ENCODE results near the gene GLB1L. TPM values are rescaled to one million over a fixed set of nuclear protein-coding genes. Genes with fewer than 3 reads are reported as not detected.

Gene GLB1L
- total RNA-seq, 2 experiments from 2014 or later, result 4.3 to 4.9 TPM

GRCh38 chr2:219286436-219287115 lies 41.3 kb upstream of the GLB1L start:
- Mint-ChIP-seq H3K27ac (no peak overlapping the region), H3K9me3 (ENCODE audit: low read depth) (no peaks in the 10 kb centered on the region), H3K4me1 (peaks cover 2% of the 10 kb centered on the region), H3K4me3 (no peak overlapping the region), H3K36me3 (peaks cover 5% of the 10 kb centered on the region), H3K27me3 (no peaks in the 10 kb centered on the region)
- DNase-seq, result no peak
- CTCF ChIA-PET, result interaction anchor here (1.2 to 14.8 kb wide), 4 partner anchors 6 to 127 kb away, joined by 5 to 260 read pairs (median 8); no protein-coding TSS in a partner anchor
- no peak for ATAC-seq

DNA sequence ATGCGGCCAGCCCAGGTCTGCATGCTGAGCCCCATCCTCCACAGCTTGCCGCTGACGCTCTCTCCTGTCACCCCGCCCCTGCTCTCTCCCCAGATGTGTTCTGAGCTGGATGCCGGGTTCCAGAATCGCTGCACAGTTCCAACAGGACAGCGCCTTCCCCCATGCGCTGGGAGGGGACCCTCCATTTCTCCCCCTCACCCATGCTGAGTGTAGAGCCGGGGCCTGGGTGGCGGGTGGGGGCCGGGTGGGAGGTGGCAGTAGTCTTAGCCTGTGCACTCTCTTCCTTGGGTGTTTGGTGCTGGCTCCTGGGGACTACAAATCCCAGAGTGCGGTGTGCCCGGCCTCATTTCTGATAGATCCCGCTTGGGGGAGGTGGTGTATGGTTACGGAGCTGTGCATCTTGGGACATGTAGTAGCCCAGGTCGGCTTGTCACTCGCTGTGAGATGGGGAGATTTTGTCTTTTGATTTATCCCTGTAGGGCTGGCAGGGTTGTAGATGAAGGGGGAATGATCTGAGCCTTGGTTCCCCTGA lies 40.7 kb upstream of the GLB1L start:
- Mint-ChIP-seq H3K9me3 (ENCODE audit: low read depth) (no peaks in the 10 kb centered on the region), H3K36me3 (peaks cover 8% of the 10 kb centered on the region), H3K4me1 (peaks cover 5% of the 10 kb centered on the region), H3K27ac (no peak overlapping the region), H3K27me3 (no peaks in the 10 kb centered on the region), H3K4me3 (no peak overlapping the region)
- ATAC-seq, result no peak
- no peak for DNase-seq
- CTCF ChIA-PET, result interaction anchor here (0.6 to 14.8 kb wide), 5 partner anchors 6 to 127 kb away, joined by 3 to 260 read pairs (median 5); no protein-coding TSS in a partner anchor

DNA sequence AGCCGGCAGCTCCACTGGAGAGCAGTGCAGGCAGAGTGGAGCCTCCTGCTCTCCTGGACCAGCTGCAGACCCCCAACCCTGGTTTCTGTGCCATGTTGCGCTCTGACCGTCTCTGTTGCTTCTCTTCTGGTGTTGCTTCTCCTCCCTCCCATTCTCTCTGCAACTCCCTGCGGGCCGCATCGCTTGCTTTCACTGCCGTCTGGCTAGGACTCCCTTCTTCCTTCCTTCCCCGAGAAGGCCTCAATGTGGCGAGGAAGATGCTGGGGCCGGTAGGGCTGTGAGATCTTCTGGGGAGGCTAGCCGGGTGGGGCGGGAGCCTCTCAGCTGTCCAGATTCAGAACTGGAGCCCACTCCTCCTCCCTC lies 40.1 kb upstream of the GLB1L start:
- Mint-ChIP-seq H3K9me3 (ENCODE audit: low read depth) (no peaks in the 10 kb centered on the region), H3K4me1 (peaks cover 7% of the 10 kb centered on the region), H3K36me3 (peaks cover 8% of the 10 kb centered on the region), H3K27ac (no peak overlapping the region), H3K27me3 (no peaks in the 10 kb centered on the region), H3K4me3 (no peak overlapping the region)
- CTCF ChIA-PET, result interaction anchor here (0.6 to 14.8 kb wide), 4 partner anchors 7 to 126 kb away, joined by 3 to 260 read pairs (median 5); no protein-coding TSS in a partner anchor
- DNase-seq, result no peak
- no peak for ATAC-seq

DNA sequence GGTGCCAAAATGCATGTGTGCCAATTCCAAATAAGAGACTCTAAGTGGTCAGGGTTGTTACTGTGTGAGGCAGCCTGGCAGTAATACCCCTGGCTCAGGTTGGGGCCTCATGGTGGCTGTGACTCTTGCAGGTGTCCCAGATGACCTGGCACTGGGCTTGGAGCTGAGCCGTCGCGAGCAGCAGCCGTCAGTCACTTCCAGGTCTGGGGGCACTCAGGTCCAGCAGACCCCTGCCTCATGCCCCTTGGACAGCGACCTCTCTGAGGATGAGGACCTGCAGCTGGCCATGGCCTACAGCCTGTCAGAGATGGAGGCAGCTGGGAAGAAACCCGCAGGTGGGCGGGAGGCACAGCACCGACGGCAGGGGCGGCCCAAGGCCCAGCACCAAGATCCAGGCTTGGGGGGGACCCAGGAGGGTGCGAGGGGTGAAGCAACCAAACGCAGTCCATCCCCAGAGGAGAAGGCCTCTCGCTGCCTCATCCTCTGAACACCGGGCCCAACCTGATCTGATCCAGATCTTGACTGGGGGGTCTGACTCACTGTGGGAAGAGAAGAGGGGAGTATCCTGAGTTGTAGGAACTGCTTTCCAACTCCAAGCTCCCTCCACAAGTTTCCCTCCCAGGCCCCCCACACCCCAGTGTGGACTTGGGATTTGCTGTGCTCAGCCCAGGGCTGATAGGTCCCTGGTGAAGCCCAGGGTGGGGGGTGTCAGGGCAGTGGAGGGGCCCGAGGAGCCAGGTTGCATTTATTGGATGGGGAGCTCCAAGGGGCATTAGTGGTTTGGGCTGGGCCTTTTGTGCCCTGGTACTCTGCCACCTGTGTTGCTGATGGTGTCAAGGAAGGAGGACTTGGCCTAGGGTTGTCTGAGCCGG lies 39.5 kb upstream of the GLB1L start:
- H3K4me1 Mint-ChIP-seq, result peaks cover 13% of the 10 kb centered on the region
- H3K27ac Mint-ChIP-seq, result no peak overlapping the region
- H3K4me3 Mint-ChIP-seq, result no peak overlapping the region
- DNase-seq (no peak), ATAC-seq (no peak)
- CTCF ChIA-PET, result interaction anchor here (2.4 to 14.8 kb wide), 2 partner anchors 8 to 125 kb away, joined by 5 to 260 read pairs; no protein-coding TSS in a partner anchor
- no peaks in the 10 kb centered on the region for H3K27me3 Mint-ChIP-seq
- H3K9me3 Mint-ChIP-seq (ENCODE audit: low read depth), result no peaks in the 10 kb centered on the region
- peaks cover 10% of the 10 kb centered on the region for H3K36me3 Mint-ChIP-seq

GRCh38 chr2:219282943-219283581 lies 37.8 kb upstream of the GLB1L start:
- CTCF ChIA-PET, result interaction anchor here (1.5 to 14.8 kb wide), 2 partner anchors 9 to 128 kb away, joined by 3 to 260 read pairs; no protein-coding TSS in a partner anchor
- no peaks in the 10 kb centered on the region for H3K9me3 Mint-ChIP-seq (ENCODE audit: low read depth)
- H3K27me3 Mint-ChIP-seq, result no peaks in the 10 kb centered on the region
- no peak overlapping the region for H3K4me3 Mint-ChIP-seq
- ATAC-seq (no peak), DNase-seq (no peak)
- peaks cover 23% of the 10 kb centered on the region for H3K4me1 Mint-ChIP-seq
- peaks cover 12% of the 10 kb centered on the region for H3K36me3 Mint-ChIP-seq
- H3K27ac Mint-ChIP-seq, result peak overlapping the region; percentile 3

DNA sequence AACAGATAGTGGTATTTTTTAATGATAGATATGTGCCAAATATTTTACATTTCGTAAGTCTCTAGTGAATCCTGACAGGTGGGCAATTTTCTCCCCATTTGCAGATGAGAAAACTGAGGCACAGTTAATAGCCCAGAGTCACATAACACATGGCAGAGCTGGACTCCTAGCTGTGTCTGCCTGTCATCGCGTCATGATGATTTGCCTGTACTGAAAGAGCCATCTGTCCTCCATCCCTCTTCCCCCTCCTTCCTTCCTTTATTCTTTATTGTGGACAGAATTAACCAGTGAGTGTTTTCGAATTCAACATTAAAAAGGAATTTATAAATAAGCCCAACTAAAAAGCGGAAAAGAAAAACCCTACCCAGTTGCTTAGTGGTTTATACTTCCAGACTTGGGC lies 37.1 kb upstream of the GLB1L start:
- CTCF ChIA-PET, result interaction anchor here (0.6 to 14.8 kb wide), 3 partner anchors 10 to 128 kb away, joined by 3 to 260 read pairs (median 3); no protein-coding TSS in a partner anchor
- Mint-ChIP-seq H3K9me3 (ENCODE audit: low read depth) (no peaks in the 10 kb centered on the region), H3K4me3 (no peak overlapping the region), H3K4me1 (peaks cover 29% of the 10 kb centered on the region), H3K36me3 (peaks cover 12% of the 10 kb centered on the region), H3K27ac (no peak overlapping the region), H3K27me3 (no peaks in the 10 kb centered on the region)
- no peak for DNase-seq
- ATAC-seq, result no peak

GRCh38 chr2:219281588-219281987 lies 36.3 kb upstream of the GLB1L start:
- CTCF ChIA-PET, result interaction anchor here (0.8 to 14.8 kb wide), 3 partner anchors 11 to 127 kb away, joined by 3 to 260 read pairs (median 3); partner anchors contain the start of genes ANKZF1 and ATG9A
- Mint-ChIP-seq H3K27me3 (no peaks in the 10 kb centered on the region), H3K36me3 (peaks cover 12% of the 10 kb centered on the region), H3K4me3 (no peak overlapping the region), H3K9me3 (ENCODE audit: low read depth) (no peaks in the 10 kb centered on the region), H3K27ac (peak overlapping the region; percentile 33), H3K4me1 (peaks cover 32% of the 10 kb centered on the region)
- DNase-seq (no peak), ATAC-seq (no peak)

- peaks cover 32% of the 10 kb centered on the region for H3K4me1 Mint-ChIP-seq
- DNase-seq, result no peak
- H3K36me3 Mint-ChIP-seq, result peaks cover 12% of the 10 kb centered on the region
- peak overlapping the region; percentile 96 for H3K27ac Mint-ChIP-seq
- H3K4me3 Mint-ChIP-seq, result peak overlapping the region; percentile 94
- no peak for ATAC-seq
- CTCF ChIA-PET, result interaction anchor here (0.8 to 14.8 kb wide), 6 partner anchors 12 to 109 kb away, joined by 3 to 260 read pairs (median 10); partner anchors contain the start of genes ANKZF1, ATG9A, TUBA4A and TUBA4B
- no peaks in the 10 kb centered on the region for H3K9me3 Mint-ChIP-seq (ENCODE audit: low read depth)
- H3K27me3 Mint-ChIP-seq, result no peaks in the 10 kb centered on the region
These were observed 35.4 kb upstream of the GLB1L start for GRCh38 chr2:219280651-219281050.

GRCh38 chr2:219279916-219280516 lies 34.8 kb upstream of the GLB1L start:
- Mint-ChIP-seq H3K9me3 (ENCODE audit: low read depth) (no peaks in the 10 kb centered on the region), H3K4me3 (peak overlapping the region; percentile 94), H3K4me1 (peaks cover 32% of the 10 kb centered on the region), H3K36me3 (peaks cover 12% of the 10 kb centered on the region), H3K27me3 (no peaks in the 10 kb centered on the region), H3K27ac (peak overlapping the region; percentile 96)
- no peak for DNase-seq
- CTCF ChIA-PET, result interaction anchor here (1.0 to 14.8 kb wide), 12 partner anchors 11 to 300 kb away, joined by 3 to 260 read pairs (median 10); partner anchors contain the start of genes NHEJ1, TUBA4A, TUBA4B and ZFAND2B
- no peak for ATAC-seq

GRCh38 chr2:219279151-219279915 lies 34.1 kb upstream of the GLB1L start, which contains the start of gene DNAJB2:
TSS of gene DNAJB2 (plus strand) at chr2:219279366. CDS start at chr2:219279834, 468 bp downstream.
- Mint-ChIP-seq H3K27ac (peak within 1 kb of the TSS; percentile 96), H3K4me1 (peaks cover 32% of the 10 kb centered on the region), H3K27me3 (no peaks in the 10 kb centered on the region), H3K9me3 (ENCODE audit: low read depth) (no peaks in the 10 kb centered on the region), H3K36me3 (peaks cover 12% of the 10 kb centered on the region), H3K4me3 (peak within 1 kb of the TSS; percentile 94)
- CTCF ChIA-PET, result interaction anchor here (0.6 to 14.8 kb wide), 28 partner anchors 10 to 381 kb away, joined by 3 to 260 read pairs (median 4); partner anchors contain the start of genes GLB1L, NHEJ1, STK16 and TUBA4A
- ATAC-seq (peak; percentile 90), DNase-seq (peak; percentile 99)

DNA sequence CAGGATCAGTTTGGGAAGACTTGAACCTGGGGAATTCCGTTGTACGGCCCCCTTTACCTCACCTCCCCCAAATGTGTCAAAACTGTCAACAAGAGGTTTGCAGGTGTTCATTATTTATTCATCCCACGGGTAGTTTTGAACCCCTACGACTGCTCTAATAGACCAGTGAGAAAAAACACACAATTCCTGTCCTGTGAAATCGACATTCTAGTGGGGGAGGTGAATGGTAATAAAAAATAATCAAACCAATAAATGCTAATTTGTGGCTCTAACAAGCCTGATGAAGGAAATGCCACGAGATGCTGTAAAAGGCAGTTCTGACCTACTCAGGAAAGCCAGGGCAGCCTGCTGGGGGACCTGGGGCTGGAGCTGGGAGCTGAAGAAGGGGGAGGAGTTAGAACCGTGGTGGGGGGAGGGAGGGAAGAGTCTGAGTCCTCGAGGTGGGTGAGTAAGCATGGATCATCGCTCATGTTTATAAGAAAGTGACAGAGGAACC lies 33.5 kb upstream of the GLB1L start:
- Mint-ChIP-seq H3K27ac (peak overlapping the region; percentile 95), H3K4me3 (peak overlapping the region; percentile 94), H3K9me3 (ENCODE audit: low read depth) (no peaks in the 10 kb centered on the region), H3K27me3 (no peaks in the 10 kb centered on the region), H3K4me1 (peaks cover 32% of the 10 kb centered on the region), H3K36me3 (peaks cover 12% of the 10 kb centered on the region)
- CTCF ChIA-PET, result interaction anchor here (0.6 to 14.8 kb wide), 31 partner anchors 10 to 381 kb away, joined by 3 to 260 read pairs (median 4); partner anchors contain the start of genes GLB1L, NHEJ1, STK16 and TUBA4A
- ATAC-seq, result no peak
- DNase-seq, result no peak
